ENCODE measurements around the gene STK40.

The STK40 gene

GRCh38 chr1:36350659-36351226 is 35.0 kb downstream of the STK40 start:
- H3K36me3 ChIP-seq (ENCODE audit: insufficient read depth, low read depth, low read length) = peaks cover 51% of the 10 kb centered on the region
- H3K9ac ChIP-seq (ENCODE audit: low read depth, low read length) = no peak overlapping the region
- H3K4me1 ChIP-seq (ENCODE audit: insufficient read depth, low read length) = peaks cover 7% of the 10 kb centered on the region; the same call in 1 of the 2 replicates
- no peak overlapping the region for H3K27ac ChIP-seq (ENCODE audit: low read length)
- no peaks in the 10 kb centered on the region for H3K27me3 ChIP-seq (ENCODE audit: insufficient read depth, low read length)
- H3K4me3 ChIP-seq (ENCODE audit: low read length) = no peak overlapping the region
- no peaks in the 10 kb centered on the region for H3K9me3 ChIP-seq (ENCODE audit: insufficient read depth, low read depth, low read length)

GRCh38 chr1:36349839-36350238 is 35.9 kb downstream of the STK40 start:
- Histone ChIP-seq H3K36me3 (ENCODE audit: insufficient read depth, low read depth, low read length) (peaks cover 50% of the 10 kb centered on the region), H3K9ac (ENCODE audit: low read depth, low read length) (no peak overlapping the region), H3K4me1 (ENCODE audit: insufficient read depth, low read length) (peaks cover 7% of the 10 kb centered on the region; the same call in 1 of the 2 replicates), H3K27me3 (ENCODE audit: insufficient read depth, low read length) (no peaks in the 10 kb centered on the region), H3K27ac (ENCODE audit: low read length) (no peak overlapping the region), H3K9me3 (ENCODE audit: insufficient read depth, low read depth, low read length) (no peaks in the 10 kb centered on the region), H3K4me3 (ENCODE audit: low read length) (no peak overlapping the region)

- no peak overlapping the region for H3K9ac ChIP-seq (ENCODE audit: low read depth, low read length)
- no peaks in the 10 kb centered on the region for H3K27me3 ChIP-seq (ENCODE audit: insufficient read depth, low read length)
- peaks cover 7% of the 10 kb centered on the region; the same call in 1 of the 2 replicates for H3K4me1 ChIP-seq (ENCODE audit: insufficient read depth, low read length)
- H3K36me3 ChIP-seq (ENCODE audit: insufficient read depth, low read depth, low read length) = peaks cover 44% of the 10 kb centered on the region
- no peak overlapping the region for H3K27ac ChIP-seq (ENCODE audit: low read length)
- H3K4me3 ChIP-seq (ENCODE audit: low read length) = no peak overlapping the region
- no peaks in the 10 kb centered on the region for H3K9me3 ChIP-seq (ENCODE audit: insufficient read depth, low read depth, low read length)
These were observed 36.5 kb downstream of the STK40 start for GRCh38 chr1:36349241-36349671.

- no peaks in the 10 kb centered on the region for H3K27me3 ChIP-seq (ENCODE audit: insufficient read depth, low read length)
- no peak overlapping the region for H3K4me3 ChIP-seq (ENCODE audit: low read length)
- no peaks in the 10 kb centered on the region for H3K4me1 ChIP-seq (ENCODE audit: insufficient read depth, low read length)
- H3K9ac ChIP-seq (ENCODE audit: low read depth, low read length) = no peak overlapping the region
- no peak overlapping the region for H3K27ac ChIP-seq (ENCODE audit: low read length)
- peaks cover 47% of the 10 kb centered on the region for H3K36me3 ChIP-seq (ENCODE audit: insufficient read depth, low read depth, low read length)
- no peaks in the 10 kb centered on the region for H3K9me3 ChIP-seq (ENCODE audit: insufficient read depth, low read depth, low read length)
These were observed 38.9 kb downstream of the STK40 start for GRCh38 chr1:36346741-36347370.

- peaks cover 53% of the 10 kb centered on the region for H3K36me3 ChIP-seq (ENCODE audit: insufficient read depth, low read depth, low read length)
These were observed 40.4 kb downstream of the STK40 start for GRCh38 chr1:36345353-36345752.

GRCh38 chr1:36344395-36344680 is 41.4 kb downstream of the STK40 start:
- H3K27me3 ChIP-seq (ENCODE audit: insufficient read depth, low read length) = no peaks in the 10 kb centered on the region
- H3K27ac ChIP-seq (ENCODE audit: low read length) = no peak overlapping the region
- peaks cover 53% of the 10 kb centered on the region for H3K36me3 ChIP-seq (ENCODE audit: insufficient read depth, low read depth, low read length)
- H3K9ac ChIP-seq (ENCODE audit: low read depth, low read length) = no peak overlapping the region
- H3K9me3 ChIP-seq (ENCODE audit: insufficient read depth, low read depth, low read length) = no peaks in the 10 kb centered on the region
- no peak overlapping the region for H3K4me3 ChIP-seq (ENCODE audit: low read length)
- no peaks in the 10 kb centered on the region for H3K4me1 ChIP-seq (ENCODE audit: insufficient read depth, low read length)

More at GRCh38 chr1:36345353-36345752, 40.4 kb downstream of the STK40 start:
- Histone ChIP-seq H3K9ac (ENCODE audit: low read depth, low read length) (no peak overlapping the region), H3K27me3 (ENCODE audit: insufficient read depth, low read length) (no peaks in the 10 kb centered on the region), H3K4me3 (ENCODE audit: low read length) (no peak overlapping the region), H3K9me3 (ENCODE audit: insufficient read depth, low read depth, low read length) (no peaks in the 10 kb centered on the region), H3K27ac (ENCODE audit: low read length) (no peak overlapping the region), H3K4me1 (ENCODE audit: insufficient read depth, low read length) (no peaks in the 10 kb centered on the region)

GRCh38 chr1:36343651-36344394 is 41.9 kb downstream of the STK40 start:
- no peaks in the 10 kb centered on the region for H3K4me1 ChIP-seq (ENCODE audit: insufficient read depth, low read length)
- H3K27me3 ChIP-seq (ENCODE audit: insufficient read depth, low read length) = no peaks in the 10 kb centered on the region
- no peak overlapping the region for H3K4me3 ChIP-seq (ENCODE audit: low read length)
- H3K9me3 ChIP-seq (ENCODE audit: insufficient read depth, low read depth, low read length) = no peaks in the 10 kb centered on the region
- H3K27ac ChIP-seq (ENCODE audit: low read length) = no peak overlapping the region
- H3K36me3 ChIP-seq (ENCODE audit: insufficient read depth, low read depth, low read length) = peaks cover 49% of the 10 kb centered on the region
- H3K9ac ChIP-seq (ENCODE audit: low read depth, low read length) = no peak overlapping the region

GRCh38 chr1:36342426-36343185 is 43.1 kb downstream of the STK40 start:
- Histone ChIP-seq H3K36me3 (ENCODE audit: insufficient read depth, low read depth, low read length) (peaks cover 36% of the 10 kb centered on the region), H3K27ac (ENCODE audit: low read length) (no peak overlapping the region), H3K4me3 (ENCODE audit: low read length) (no peak overlapping the region), H3K27me3 (ENCODE audit: insufficient read depth, low read length) (no peaks in the 10 kb centered on the region), H3K9ac (ENCODE audit: low read depth, low read length) (no peak overlapping the region), H3K4me1 (ENCODE audit: insufficient read depth, low read length) (no peaks in the 10 kb centered on the region), H3K9me3 (ENCODE audit: insufficient read depth, low read depth, low read length) (no peaks in the 10 kb centered on the region)

- no peaks in the 10 kb centered on the region for H3K9me3 ChIP-seq (ENCODE audit: insufficient read depth, low read depth, low read length)
- no peak overlapping the region for H3K4me3 ChIP-seq (ENCODE audit: low read length)
- peaks cover 29% of the 10 kb centered on the region for H3K36me3 ChIP-seq (ENCODE audit: insufficient read depth, low read depth, low read length)
- H3K27ac ChIP-seq (ENCODE audit: low read length) = no peak overlapping the region
- no peak overlapping the region for H3K9ac ChIP-seq (ENCODE audit: low read depth, low read length)
- no peaks in the 10 kb centered on the region for H3K27me3 ChIP-seq (ENCODE audit: insufficient read depth, low read length)
- no peaks in the 10 kb centered on the region for H3K4me1 ChIP-seq (ENCODE audit: insufficient read depth, low read length)
These were observed 44.0 kb downstream of the STK40 start for GRCh38 chr1:36341626-36342320.

- Histone ChIP-seq H3K4me3 (ENCODE audit: low read length) (no peak overlapping the region), H3K27ac (ENCODE audit: low read length) (no peak overlapping the region), H3K9ac (ENCODE audit: low read depth, low read length) (no peak overlapping the region), H3K27me3 (ENCODE audit: insufficient read depth, low read length) (no peaks in the 10 kb centered on the region), H3K36me3 (ENCODE audit: insufficient read depth, low read depth, low read length) (peaks cover 14% of the 10 kb centered on the region; the same call in 1 of the 2 replicates), H3K9me3 (ENCODE audit: insufficient read depth, low read depth, low read length) (no peaks in the 10 kb centered on the region), H3K4me1 (ENCODE audit: insufficient read depth, low read length) (no peaks in the 10 kb centered on the region)
These were observed 46.1 kb downstream of the STK40 start for GRCh38 chr1:36339615-36340014.

- no peaks in the 10 kb centered on the region for H3K27me3 ChIP-seq (ENCODE audit: insufficient read depth, low read length)
- no peak overlapping the region for H3K27ac ChIP-seq (ENCODE audit: low read length)
- H3K4me3 ChIP-seq (ENCODE audit: low read length) = no peak overlapping the region
- no peaks in the 10 kb centered on the region for H3K9me3 ChIP-seq (ENCODE audit: insufficient read depth, low read depth, low read length)
- H3K9ac ChIP-seq (ENCODE audit: low read depth, low read length) = no peak overlapping the region
- H3K4me1 ChIP-seq (ENCODE audit: insufficient read depth, low read length) = no peaks in the 10 kb centered on the region
- peaks cover 14% of the 10 kb centered on the region; the same call in 1 of the 2 replicates for H3K36me3 ChIP-seq (ENCODE audit: insufficient read depth, low read depth, low read length)
These were observed 46.5 kb downstream of the STK40 start for GRCh38 chr1:36339215-36339614.
